ENCODE data around the gene PTPN6.
A peak's percentile ranks its signal among the peaks of the same experiment; 100 is the strongest.

Gene PTPN6

DNA sequence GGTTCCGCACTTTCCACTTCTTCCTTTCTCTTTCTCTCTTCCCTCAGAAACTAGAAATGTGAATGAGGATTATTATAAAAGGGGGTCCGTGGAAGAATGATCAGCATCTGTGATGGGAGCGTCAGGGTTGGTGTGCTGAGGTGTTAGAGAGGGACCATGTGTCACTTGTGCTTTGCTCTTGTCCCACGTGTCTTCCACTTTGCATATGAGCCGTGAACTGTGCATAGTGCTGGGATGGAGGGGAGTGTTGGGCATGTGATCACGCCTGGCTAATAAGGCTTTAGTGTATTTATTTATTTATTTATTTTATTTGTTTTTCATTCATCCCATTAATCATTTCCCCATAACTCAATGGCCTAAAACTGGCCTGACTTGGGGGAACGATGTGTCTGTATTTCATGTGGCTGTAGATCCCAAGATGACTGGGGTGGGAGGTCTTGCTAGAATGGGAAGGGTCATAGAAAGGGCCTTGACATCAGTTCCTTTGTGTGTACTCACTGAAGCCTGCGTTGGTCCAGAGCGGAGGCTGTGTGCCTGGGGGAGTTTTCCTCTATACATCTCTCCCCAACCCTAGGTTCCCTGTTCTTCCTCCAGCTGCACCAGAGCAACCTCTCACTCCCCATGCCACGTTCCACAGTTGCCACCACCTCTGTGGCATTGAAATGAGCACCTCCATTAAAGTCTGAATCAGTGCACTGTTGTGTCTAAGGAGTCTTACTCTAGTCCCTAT is 28.0 kb upstream of the PTPN6 start:
- no peak for DNase-seq

DNA sequence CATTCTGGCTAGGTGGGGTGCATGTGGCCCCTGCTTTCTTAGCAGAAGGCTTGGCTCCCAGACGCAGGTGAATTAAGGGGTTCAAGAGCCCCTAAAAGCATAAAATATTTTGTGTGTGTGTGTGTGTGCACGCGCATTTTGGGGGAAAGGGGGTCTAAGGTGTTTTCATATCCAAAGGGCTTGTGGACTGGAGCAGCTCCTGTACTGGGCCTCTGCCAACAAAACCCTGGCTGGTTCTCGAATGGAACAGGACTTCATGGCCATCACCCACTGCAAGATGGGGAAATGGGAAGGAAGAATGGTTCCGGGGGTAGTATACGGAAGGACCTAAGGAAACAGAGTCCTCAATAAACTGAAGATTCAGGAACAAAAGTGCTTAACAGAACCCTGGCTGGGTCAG is 27.3 kb upstream of the PTPN6 start:
- DNase-seq = no peak

DNA sequence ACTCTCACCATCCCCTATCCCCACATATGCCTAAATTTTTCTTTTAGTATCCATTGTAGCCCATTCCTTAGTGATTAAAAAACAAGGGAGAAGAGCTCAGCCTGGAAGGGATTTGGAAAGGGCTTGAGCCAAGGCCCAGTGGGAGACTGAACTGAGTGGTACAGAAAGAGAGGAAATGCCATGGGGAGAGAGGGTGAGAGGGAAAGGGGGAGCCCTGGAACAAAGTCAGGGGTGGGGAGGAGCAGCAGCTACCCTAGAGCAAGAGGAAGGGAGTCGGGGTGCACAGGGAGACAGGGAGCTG is 26.0 kb upstream of the PTPN6 start:
- no peak for DNase-seq

DNA sequence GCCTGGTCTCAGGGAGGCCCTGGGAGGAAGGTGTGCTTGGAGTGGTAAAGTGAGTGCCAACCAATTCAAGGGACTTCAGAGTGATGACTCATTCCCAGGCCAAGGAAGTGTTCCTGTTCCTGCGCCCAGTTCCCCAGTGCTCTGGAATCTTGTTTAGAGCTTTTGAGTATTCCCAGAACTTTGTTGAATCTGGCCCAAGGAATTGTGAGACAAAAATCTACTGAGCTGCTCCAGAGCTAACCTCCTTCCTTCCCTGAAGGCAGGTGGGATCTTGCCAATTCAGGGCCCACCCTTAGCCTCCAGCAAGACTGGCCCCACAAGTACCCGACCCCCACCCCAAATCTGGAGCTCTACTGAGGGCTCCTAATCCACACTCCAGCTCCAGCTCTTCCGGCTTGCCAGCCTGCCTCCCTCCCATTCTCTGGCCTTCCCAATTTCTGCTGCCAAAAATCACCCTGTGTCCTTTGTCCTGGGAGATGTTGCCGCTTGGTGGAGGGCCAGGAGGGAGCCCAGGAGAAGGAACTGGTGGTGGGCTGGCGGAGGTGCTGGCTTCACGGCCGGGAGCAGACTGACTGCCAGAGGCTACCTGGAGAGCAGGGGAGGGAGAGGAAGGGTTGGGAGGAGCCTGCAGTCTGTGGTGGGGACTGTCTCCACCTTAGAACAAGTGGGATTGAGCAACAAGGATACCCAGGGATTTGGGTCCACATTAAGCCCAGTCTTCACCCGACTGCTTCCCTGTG is 25.4 kb upstream of the PTPN6 start:
- peak; percentile 94 for DNase-seq

DNA sequence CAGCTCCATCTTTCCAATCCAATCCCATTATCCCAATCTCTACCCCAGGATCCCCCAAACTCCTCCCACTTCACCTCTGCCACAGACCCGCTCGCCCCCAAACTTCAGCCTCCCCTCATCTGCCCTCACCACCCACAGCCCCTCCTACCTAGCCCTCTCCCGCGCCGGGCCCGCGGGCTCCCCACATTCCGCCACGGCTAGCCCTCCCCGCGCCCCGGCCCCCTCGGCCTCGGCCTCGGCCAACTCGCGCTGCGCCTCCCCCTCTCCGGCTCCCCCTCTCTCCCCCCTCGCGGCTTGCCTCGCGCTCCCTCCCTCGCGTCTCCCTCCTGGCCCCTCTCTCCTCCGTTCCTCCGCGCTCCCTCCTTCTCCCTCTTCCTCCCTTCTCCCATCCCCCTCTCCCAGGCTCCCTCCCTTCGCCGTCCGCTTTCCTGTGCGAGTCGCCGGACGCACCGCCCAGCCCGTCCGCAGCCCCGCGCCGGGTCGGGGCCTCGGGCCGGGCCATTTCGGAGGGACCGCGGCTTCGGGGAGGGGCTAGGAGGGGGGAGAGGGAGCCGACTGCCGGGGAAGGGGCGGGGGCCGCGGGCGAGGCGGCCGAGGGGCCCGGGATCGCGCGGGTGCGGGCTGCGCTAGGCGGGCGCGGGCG is 23.7 kb upstream of the PTPN6 start, which contains the start of gene ATN1:
TSS of gene ATN1 (plus strand) at position 581 of the 643 bp plus-strand sequence. CDS start 6,043 bp downstream, outside the sequence.
- DNase-seq = peak; percentile 92

DNA sequence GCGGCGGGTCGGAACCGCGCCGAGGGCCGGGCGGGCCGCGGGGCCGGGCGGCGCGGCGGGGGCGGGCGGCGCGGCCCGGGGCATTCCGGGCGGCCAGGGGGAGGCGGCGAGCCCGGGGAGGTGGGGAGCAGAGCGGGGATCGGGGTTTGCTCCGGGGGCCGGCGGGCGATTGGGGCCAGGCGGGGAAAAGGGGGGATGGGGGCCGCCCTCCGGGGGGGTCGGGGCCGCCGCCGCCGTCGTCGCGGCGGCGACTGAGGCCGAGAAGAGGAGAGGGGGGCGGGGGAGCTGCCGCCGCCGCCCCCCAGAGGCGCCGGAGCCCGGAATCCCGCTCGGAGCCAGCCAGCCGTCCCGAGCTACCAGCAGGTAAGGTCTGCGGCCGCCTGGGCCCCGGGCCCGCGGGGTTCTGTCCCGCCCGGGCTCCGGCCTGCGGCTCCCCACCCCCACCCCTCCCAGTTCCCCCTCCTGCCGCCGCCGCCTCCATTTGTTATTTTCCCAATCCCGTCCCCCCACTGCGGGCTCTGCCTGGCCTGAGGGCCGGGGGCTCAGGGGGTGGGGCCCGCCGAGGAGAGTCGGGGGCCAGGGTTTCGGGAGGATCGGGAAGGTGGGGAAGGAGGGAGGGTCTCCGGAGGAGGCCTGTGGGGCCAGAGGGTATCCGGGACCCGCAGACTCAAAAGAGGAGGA is 23.0 kb upstream of the PTPN6 start:
- DNase-seq = no peak

DNA sequence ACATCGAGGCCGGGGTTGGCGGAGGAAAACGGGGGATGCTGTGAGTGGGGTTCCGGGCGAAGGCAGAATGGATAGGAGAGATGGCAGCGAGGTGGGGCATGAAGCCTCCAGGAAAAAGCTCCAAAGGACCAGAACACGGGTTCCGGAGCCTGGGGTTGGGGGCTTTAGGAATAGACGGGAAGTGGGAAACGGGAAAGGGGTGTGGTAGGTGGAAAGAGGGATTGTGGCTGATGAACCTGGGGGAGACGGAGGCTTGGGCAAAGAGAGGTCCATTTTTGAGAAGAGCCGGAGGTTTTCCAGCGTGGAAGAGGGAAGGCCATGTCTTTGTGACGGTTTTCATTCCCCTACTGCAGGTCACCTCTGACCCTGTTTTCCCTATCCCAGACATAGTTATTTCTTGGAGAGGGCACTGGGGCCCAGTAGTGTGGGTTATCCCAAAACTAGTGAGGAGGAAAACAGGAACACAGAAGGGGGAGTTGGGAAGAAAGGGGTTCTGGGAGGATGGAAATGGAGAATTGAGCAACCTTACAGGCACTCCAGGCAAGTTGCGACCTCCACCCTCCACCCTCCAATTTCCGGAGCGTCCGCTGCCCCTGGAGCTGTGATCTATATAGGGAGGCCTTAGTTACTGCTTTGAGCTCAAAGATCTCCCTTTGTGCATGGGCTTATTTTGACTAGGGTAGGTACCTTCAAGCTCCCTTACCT is 22.3 kb upstream of the PTPN6 start:
- no peak for DNase-seq

DNA sequence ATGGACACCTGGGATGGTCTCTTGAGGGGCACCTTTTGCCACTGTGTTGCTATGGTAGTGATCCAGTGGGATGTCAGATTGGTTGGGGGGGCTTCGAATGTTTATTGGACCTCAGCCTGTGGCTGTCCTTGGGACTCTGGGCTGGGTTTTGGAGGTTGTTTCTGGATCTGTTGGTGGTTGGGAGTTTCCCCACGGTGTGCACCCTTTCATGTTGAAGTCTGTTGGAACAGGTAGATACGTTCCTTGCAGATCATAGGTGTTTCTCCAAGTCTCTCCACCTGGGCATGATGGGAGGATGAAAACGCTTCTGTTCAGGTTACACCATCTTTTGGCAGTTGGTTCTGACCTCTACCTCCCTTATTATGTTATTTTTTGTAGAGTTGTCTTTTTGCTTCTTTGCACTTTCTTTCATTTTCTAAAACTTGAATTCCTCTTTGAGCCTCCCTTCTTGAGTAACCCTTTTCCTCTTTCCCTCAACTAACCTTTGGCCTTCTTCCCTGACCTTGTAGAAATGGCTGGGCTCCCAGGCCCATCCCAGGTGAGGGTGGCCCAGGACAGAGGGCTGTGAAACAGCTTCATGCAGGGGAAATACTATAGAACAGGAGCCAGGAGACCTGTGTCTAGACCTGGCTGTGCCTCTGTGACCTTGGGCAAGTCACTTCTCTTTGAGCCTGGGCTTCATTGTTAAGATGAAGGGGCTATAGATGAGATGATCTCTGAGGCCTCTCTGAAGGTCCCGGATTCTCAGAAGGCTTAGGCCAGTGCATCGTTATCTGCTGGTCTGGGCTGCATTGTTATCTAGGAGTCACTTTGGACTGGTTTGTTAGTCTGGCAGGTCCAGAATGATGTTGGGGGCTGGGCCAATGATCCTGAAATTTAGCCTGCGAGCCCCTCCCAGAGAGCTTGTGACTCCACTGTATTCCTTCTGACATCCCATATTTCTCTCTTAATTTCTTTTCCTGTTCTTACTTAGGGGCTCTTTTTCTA is 21.4 kb upstream of the PTPN6 start:
- no peak for DNase-seq

DNA sequence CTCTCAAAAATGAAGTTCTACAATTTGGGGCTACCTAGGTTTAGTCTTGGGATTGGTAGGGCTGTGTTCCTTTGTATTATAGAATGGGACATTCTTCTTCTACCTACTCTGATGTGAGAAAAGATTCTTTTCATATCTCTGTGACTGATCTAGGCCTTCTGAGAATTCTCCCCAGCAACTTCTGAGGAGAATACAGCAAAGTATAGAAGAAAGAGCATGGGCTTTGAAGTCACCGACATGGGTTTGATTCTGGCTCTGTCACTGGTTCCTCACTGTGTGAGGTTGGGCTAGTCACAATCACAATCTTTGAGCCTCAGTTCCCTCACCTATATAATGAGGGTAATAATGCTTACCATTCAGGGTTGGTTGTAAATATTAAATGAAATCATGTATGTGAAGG is 18.4 kb upstream of the PTPN6 start:
- DNase-seq = no peak

DNA sequence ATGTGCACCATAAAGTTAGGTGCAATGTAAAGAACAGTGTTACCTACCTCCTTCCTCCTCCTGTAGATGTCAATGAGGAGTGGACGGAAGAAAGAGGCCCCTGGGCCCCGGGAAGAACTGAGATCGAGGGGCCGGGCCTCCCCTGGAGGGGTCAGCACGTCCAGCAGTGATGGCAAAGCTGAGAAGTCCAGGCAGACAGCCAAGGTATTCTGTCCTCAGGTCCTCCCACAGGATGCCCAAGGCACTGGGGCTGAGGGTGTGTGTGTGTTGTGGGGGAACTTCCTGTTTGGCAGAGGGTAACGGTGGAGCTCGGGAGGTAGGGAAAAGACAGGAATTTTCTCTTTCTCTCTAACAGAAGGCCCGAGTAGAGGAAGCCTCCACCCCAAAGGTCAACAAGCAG is 17.0 kb upstream of the PTPN6 start:
- no peak for DNase-seq

DNA sequence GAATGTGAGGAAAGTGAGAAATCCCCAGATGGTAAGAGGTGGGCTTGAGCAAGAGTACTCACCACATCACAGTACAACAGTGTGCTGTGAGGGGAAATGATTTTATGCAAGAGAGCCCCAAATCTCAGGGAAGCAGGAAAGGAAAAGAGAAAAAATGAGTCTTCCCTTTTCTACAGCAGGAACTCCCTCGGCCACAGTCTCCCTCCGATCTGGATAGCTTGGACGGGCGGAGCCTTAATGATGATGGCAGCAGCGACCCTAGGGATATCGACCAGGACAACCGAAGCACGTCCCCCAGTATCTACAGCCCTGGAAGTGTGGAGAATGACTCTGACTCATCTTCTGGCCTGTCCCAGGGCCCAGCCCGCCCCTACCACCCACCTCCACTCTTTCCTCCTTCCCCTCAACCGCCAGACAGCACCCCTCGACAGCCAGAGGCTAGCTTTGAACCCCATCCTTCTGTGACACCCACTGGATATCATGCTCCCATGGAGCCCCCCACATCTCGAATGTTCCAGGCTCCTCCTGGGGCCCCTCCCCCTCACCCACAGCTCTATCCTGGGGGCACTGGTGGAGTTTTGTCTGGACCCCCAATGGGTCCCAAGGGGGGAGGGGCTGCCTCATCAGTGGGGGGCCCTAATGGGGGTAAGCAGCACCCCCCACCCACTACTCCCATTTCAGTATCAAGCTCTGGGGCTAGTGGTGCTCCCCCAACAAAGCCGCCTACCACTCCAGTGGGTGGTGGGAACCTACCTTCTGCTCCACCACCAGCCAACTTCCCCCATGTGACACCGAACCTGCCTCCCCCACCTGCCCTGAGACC is 15.6 kb upstream of the PTPN6 start:
- DNase-seq = no peak

DNA sequence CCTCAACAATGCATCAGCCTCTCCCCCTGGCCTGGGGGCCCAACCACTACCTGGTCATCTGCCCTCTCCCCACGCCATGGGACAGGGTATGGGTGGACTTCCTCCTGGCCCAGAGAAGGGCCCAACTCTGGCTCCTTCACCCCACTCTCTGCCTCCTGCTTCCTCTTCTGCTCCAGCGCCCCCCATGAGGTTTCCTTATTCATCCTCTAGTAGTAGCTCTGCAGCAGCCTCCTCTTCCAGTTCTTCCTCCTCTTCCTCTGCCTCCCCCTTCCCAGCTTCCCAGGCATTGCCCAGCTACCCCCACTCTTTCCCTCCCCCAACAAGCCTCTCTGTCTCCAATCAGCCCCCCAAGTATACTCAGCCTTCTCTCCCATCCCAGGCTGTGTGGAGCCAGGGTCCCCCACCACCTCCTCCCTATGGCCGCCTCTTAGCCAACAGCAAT is 14.9 kb upstream of the PTPN6 start:
- no peak for DNase-seq

DNA sequence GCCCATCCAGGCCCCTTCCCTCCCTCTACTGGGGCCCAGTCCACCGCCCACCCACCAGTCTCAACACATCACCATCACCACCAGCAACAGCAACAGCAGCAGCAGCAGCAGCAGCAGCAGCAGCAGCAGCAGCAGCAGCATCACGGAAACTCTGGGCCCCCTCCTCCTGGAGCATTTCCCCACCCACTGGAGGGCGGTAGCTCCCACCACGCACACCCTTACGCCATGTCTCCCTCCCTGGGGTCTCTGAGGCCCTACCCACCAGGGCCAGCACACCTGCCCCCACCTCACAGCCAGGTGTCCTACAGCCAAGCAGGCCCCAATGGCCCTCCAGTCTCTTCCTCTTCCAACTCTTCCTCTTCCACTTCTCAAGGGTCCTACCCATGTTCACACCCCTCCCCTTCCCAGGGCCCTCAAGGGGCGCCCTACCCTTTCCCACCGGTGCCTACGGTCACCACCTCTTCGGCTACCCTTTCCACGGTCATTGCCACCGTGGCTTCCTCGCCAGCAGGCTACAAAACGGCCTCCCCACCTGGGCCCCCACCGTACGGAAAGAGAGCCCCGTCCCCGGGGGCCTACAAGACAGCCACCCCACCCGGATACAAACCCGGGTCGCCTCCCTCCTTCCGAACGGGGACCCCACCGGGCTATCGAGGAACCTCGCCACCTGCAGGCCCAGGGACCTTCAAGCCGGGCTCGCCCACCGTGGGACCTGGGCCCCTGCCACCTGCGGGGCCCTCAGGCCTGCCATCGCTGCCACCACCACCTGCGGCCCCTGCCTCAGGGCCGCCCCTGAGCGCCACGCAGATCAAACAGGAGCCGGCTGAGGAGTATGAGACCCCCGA is 14.3 kb upstream of the PTPN6 start:
- no peak for DNase-seq

DNA sequence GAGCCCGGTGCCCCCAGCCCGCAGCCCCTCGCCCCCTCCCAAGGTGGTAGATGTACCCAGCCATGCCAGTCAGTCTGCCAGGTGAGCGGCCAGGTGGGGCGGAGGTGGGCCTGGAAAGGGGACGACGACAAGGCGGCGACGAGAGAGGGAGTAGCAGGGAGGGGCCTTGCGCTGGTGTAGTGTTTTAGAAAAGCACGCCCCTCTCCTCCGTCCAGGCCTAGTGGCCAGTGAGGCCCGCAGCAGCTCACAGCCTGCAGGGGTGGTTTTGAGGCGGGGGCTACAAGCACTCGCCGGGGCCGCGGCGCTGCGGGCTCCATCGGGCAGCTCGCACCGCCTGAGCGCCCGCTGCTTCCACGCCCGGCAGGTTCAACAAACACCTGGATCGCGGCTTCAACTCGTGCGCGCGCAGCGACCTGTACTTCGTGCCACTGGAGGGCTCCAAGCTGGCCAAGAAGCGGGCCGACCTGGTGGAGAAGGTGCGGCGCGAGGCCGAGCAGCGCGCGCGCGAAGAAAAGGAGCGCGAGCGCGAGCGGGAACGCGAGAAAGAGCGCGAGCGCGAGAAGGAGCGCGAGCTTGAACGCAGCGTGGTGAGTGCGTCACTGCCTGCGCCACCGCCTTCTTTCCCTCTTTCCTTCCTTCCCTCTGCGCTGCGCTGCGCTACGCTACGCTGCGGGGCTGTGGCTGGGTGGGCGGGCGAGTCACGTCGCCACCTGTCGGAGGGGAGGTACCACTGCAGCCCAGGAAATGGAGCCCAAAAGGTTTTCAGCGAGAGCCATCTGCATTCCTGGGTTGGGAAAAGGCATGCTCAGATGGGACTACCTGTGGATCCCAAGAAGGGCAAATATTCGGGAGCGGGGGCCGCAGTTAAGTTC is 13.4 kb upstream of the PTPN6 start:
- DNase-seq = peak; percentile 98

DNA sequence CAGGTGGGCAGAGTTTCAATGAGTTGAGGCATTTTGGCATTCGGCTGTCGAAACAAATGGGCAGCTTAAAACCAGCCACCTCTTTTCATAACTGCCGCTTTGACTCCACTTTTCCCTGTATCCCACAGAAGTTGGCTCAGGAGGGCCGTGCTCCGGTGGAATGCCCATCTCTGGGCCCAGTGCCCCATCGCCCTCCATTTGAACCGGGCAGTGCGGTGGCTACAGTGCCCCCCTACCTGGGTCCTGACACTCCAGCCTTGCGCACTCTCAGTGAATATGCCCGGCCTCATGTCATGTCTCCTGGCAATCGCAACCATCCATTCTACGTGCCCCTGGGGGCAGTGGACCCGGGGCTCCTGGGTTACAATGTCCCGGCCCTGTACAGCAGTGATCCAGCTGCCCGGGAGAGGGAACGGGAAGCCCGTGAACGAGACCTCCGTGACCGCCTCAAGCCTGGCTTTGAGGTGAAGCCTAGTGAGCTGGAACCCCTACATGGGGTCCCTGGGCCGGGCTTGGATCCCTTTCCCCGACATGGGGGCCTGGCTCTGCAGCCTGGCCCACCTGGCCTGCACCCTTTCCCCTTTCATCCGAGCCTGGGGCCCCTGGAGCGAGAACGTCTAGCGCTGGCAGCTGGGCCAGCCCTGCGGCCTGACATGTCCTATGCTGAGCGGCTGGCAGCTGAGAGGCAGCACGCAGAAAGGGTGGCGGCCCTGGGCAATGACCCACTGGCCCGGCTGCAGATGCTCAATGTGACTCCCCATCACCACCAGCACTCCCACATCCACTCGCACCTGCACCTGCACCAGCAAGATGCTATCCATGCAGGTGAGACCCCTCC is 12.6 kb upstream of the PTPN6 start:
- DNase-seq = no peak

DNA sequence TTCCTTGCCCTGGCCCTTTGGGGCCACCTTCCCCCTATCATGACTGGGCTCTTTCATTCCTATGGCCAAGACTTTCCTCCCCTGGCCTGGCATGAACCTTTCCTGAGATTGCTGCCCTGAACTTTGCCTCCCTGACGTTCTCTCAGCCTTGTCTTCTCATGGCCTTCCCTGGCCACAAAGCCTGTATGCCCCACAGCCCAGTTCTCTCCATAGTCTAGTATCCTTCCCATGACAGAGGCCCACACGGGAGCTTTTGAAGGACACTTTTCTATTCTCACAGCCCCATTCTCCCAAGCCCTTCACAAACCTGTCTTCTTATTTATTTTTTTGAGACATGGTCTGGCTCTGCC is 12.0 kb upstream of the PTPN6 start:
- DNase-seq = no peak

DNA sequence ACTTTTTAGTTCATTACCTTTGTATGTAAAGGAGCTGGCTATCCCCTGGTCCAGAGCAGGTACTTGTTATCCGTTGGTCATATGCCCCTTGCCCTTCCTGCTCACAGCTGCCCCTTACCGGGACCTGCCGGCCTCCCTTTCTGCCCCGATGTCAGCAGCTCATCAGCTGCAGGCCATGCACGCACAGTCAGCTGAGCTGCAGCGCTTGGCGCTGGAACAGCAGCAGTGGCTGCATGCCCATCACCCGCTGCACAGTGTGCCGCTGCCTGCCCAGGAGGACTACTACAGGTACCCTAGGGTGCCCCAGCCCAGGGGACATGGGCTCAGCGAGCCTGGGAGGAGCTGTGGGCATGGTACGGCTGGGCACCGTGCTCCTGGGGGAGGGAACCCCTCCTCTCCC is 9.9 kb upstream of the PTPN6 start:
- DNase-seq = no peak

DNA sequence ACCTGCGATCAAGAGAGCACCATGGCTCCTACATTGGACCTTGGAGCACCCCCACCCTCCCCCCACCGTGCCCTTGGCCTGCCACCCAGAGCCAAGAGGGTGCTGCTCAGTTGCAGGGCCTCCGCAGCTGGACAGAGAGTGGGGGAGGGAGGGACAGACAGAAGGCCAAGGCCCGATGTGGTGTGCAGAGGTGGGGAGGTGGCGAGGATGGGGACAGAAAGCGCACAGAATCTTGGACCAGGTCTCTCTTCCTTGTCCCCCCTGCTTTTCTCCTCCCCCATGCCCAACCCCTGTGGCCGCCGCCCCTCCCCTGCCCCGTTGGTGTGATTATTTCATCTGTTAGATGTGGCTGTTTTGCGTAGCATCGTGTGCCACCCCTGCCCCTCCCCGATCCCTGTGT is 9.4 kb upstream of the PTPN6 start:
- DNase-seq = no peak
